ENCODE measurements around the gene KCNIP1.
"Not testable (repeated sequence)": the region's sequence is repeated elsewhere in the genome, so short reads cannot be mapped to it uniquely, and the experiment has no call there.

Gene KCNIP1

GRCh38 chr5:170757669-170758068, 253.8 kb downstream of the KCNIP1 start:
- TF ChIP-seq ZNF274 (IDR thresholded peaks at IDR 0.05; ENCODE audit: low read depth, low read length) = no peak
- H3K4me3 ChIP-seq (ENCODE audit: low read length) = no peak overlapping the region

GRCh38 chr5:170758481-170758880, 254.7 kb downstream of the KCNIP1 start:
- TF ChIP-seq ZNF274 (IDR thresholded peaks at IDR 0.05; ENCODE audit: low read depth, low read length) = no peak
- no peak overlapping the region for H3K4me3 ChIP-seq (ENCODE audit: low read length)

GRCh38 chr5:170760113-170760512, 256.3 kb downstream of the KCNIP1 start:
- no peak overlapping the region for H3K4me3 ChIP-seq (ENCODE audit: low read length)
- no peak for TF ChIP-seq ZNF274 (IDR thresholded peaks at IDR 0.05; ENCODE audit: low read depth, low read length)

- H3K4me3 ChIP-seq (ENCODE audit: low read length) = no peak overlapping the region
- no peak for TF ChIP-seq ZNF274 (IDR thresholded peaks at IDR 0.05; ENCODE audit: low read depth, low read length)
These were observed 257.4 kb downstream of the KCNIP1 start for GRCh38 chr5:170761048-170761707.

- TF ChIP-seq ZNF274 (IDR thresholded peaks at IDR 0.05; ENCODE audit: low read depth, low read length) = no peak
- H3K4me3 ChIP-seq (ENCODE audit: low read length) = no peak overlapping the region
These were observed 257.9 kb downstream of the KCNIP1 start for GRCh38 chr5:170761708-170762066.

- H3K4me3 ChIP-seq (ENCODE audit: low read length) = not testable (repeated sequence)
These were observed 258.5 kb downstream of the KCNIP1 start for GRCh38 chr5:170762298-170762697.

- H3K4me3 ChIP-seq (ENCODE audit: low read length) = not testable (repeated sequence)
These were observed 262.0 kb downstream of the KCNIP1 start for GRCh38 chr5:170765868-170766267.

- no peak overlapping the region for H3K4me3 ChIP-seq (ENCODE audit: low read length)
- TF ChIP-seq ZNF274 (IDR thresholded peaks at IDR 0.05; ENCODE audit: low read depth, low read length) = no peak
These were observed 265.4 kb downstream of the KCNIP1 start for GRCh38 chr5:170769246-170769645.

GRCh38 chr5:170769898-170770416, 266.1 kb downstream of the KCNIP1 start:
- TF ChIP-seq ZNF274 (IDR thresholded peaks at IDR 0.05; ENCODE audit: low read depth, low read length) = no peak
- H3K4me3 ChIP-seq (ENCODE audit: low read length) = no peak overlapping the region

GRCh38 chr5:170771496-170771895, 267.7 kb downstream of the KCNIP1 start:
- H3K4me3 ChIP-seq (ENCODE audit: low read length) = no peak overlapping the region
- TF ChIP-seq ZNF274 (IDR thresholded peaks at IDR 0.05; ENCODE audit: low read depth, low read length) = no peak

- no peak overlapping the region for H3K4me3 ChIP-seq (ENCODE audit: low read length)
- no peak for TF ChIP-seq ZNF274 (IDR thresholded peaks at IDR 0.05; ENCODE audit: low read depth, low read length)
These were observed 269.5 kb downstream of the KCNIP1 start for GRCh38 chr5:170773024-170773985.

- TF ChIP-seq ZNF274 (IDR thresholded peaks at IDR 0.05; ENCODE audit: low read depth, low read length) = no peak
These were observed 271.0 kb downstream of the KCNIP1 start for GRCh38 chr5:170774831-170775230.

GRCh38 chr5:170781946-170782345, 278.1 kb downstream of the KCNIP1 start:
- H3K4me3 ChIP-seq (ENCODE audit: low read length) = no peak overlapping the region
- TF ChIP-seq ZNF274 (IDR thresholded peaks at IDR 0.05; ENCODE audit: low read depth, low read length) = no peak

More at GRCh38 chr5:170774831-170775230, 271.0 kb downstream of the KCNIP1 start:
- no peak overlapping the region for H3K4me3 ChIP-seq (ENCODE audit: low read length)

GRCh38 chr5:170782438-170782837, 278.6 kb downstream of the KCNIP1 start:
- no peak overlapping the region for H3K4me3 ChIP-seq (ENCODE audit: low read length)
- TF ChIP-seq ZNF274 (IDR thresholded peaks at IDR 0.05; ENCODE audit: low read depth, low read length) = no peak
